Measurements from ENCODE around the gene IL37. TPM values are rescaled to one million over a fixed set of nuclear protein-coding genes. Genes with fewer than 3 reads are reported as not detected.

The IL37 gene
- total and polyA plus RNA-seq, 8 donors = not detected

DNA sequence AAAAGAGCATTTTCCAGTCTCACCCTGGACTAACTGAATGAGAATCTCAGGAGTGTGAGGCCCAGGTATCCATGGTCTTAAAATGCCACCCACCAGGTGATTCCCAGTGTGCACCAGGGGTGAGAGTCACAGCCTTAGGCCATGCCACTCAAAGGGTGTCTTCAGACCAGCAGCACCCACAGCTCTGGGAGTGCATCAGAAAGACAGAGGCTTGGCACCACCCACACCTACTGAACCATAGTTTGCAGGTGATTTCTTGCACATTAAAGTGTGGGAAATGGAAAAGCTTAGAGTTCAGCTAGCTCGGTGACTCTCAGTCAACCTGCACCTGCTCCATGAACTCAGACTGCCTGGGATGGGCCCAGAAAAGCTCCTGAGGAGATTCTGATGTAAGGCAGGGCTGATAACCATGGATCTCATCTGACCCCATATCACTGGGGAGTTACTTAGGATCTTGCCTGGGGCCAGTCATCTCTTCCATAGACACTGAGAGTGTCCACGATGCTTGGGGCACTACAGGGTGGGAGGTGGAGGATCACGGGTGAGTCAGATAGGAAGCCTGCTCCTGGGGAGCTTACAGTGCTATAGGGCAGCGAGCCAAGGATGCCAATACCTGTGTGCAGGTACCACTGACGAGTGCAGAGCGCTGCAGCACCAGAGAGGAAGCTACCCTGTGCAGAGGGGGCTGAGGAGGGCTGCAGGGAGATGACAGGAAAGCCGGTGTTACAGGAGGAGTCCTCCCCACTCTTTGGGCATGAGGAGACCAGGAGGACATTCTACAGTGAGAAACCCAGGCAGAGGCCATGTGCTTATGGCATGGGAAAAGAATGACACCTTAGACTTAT lies 4.6 kb downstream of the IL37 start:
- Histone ChIP-seq H3K36me3 (no peaks in the 10 kb centered on the region), H3K9me3 (no peaks in the 10 kb centered on the region), H3K4me3 (no peak overlapping the region), H3K27ac (no peak overlapping the region), H3K4me1 (no peaks in the 10 kb centered on the region), H3K27me3 (no peaks in the 10 kb centered on the region)
- DNase-seq (no peak), ATAC-seq (no peak), FAIRE-seq (no peak)
- WGBS, 2 donors = 70 to 76% methylated on average over 7 of the region's 7 CpGs
- TF ChIP-seq CTCF (IDR thresholded peaks at IDR 0.05) = no peak
- intact Hi-C loops (cut with DNase I) = no loop called here

DNA sequence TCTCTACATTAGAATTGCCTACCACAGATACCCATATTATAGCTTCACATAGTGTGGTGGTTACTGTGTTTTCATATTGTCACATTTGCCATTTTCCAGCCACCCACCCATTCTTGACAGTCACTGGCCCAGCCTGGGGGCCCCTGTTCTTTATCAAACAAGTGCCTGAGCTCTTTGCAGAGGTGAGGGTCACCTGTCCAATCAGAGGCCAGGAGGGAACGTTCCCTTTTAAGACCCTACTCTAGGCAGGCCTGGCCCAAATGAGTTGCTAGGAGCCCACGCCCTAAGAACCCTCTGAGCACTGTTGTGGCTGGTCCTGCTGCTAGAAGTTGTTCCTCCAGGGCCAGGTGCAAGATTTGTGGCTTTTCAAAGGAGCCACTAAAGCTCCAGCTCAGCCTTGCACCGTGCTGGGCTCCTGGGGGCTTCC lies 5.2 kb downstream of the IL37 start:
- no peak for DNase-seq
- H3K27me3 ChIP-seq = no peaks in the 10 kb centered on the region
- FAIRE-seq = no peak
- WGBS, 2 donors = 37 to 69% methylated on average over 3 of the region's 3 CpGs
- intact Hi-C loops (cut with DNase I) = no loop called here
- ATAC-seq = no peak
- no peak overlapping the region for H3K27ac ChIP-seq
- H3K4me3 ChIP-seq = no peak overlapping the region
- no peak for TF ChIP-seq CTCF (IDR thresholded peaks at IDR 0.05)
- no peaks in the 10 kb centered on the region for H3K36me3 ChIP-seq
- H3K4me1 ChIP-seq = no peaks in the 10 kb centered on the region
- H3K9me3 ChIP-seq = no peaks in the 10 kb centered on the region

- Histone ChIP-seq H3K36me3 (no peaks in the 10 kb centered on the region), H3K4me3 (no peak overlapping the region), H3K4me1 (no peaks in the 10 kb centered on the region), H3K27me3 (no peaks in the 10 kb centered on the region), H3K27ac (no peak overlapping the region), H3K9me3 (no peaks in the 10 kb centered on the region)
- no peak for TF ChIP-seq CTCF (IDR thresholded peaks at IDR 0.05)
- FAIRE-seq (no peak), ATAC-seq (no peak), DNase-seq (no peak)
- intact Hi-C loops (cut with DNase I) = no loop called here
- 54 to 60% methylated on average over 4 of the region's 4 CpGs for WGBS, 2 donors
These were observed 5.8 kb downstream of the IL37 start for GRCh38 chr2:112916625-112917247.

DNA sequence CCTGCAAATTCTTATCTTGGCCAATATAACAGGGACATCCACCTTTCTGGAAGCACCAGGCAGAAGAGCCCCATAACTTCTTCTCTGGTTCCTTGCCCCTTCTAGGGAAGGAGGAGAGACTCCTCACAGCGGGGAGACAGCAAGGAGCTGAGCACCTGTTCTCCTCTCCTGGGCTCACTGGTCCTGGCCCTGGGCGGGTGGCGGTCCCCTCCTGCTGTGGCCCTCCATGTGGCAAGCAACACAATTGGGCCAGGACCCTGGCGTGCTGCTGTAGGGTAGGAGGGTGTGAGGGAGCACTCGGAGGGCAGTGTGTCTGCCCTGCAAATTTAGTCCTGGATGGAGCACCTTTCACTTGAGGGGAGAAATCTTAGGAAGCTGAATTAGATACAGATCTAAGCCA lies 6.9 kb downstream of the IL37 start:
- no peaks in the 10 kb centered on the region for H3K27me3 ChIP-seq
- FAIRE-seq = no peak
- H3K4me3 ChIP-seq = no peak overlapping the region
- H3K4me1 ChIP-seq = no peaks in the 10 kb centered on the region
- no peaks in the 10 kb centered on the region for H3K36me3 ChIP-seq
- no peak for ATAC-seq
- DNase-seq = no peak
- WGBS, 2 donors = 83 to 88% methylated on average over 5 of the region's 5 CpGs
- no peaks in the 10 kb centered on the region for H3K9me3 ChIP-seq
- H3K27ac ChIP-seq = no peak overlapping the region
- intact Hi-C loops (cut with DNase I) = no loop called here
- TF ChIP-seq CTCF (IDR thresholded peaks at IDR 0.05) = no peak

- no peaks in the 10 kb centered on the region for H3K36me3 ChIP-seq
- no peaks in the 10 kb centered on the region for H3K9me3 ChIP-seq
- H3K27ac ChIP-seq = no peak overlapping the region
- ATAC-seq = no peak
- no peak for TF ChIP-seq CTCF (IDR thresholded peaks at IDR 0.05)
- H3K27me3 ChIP-seq = no peaks in the 10 kb centered on the region
- 83 to 94% methylated on average over 4 of the region's 4 CpGs for WGBS, 2 donors
- H3K4me1 ChIP-seq = no peaks in the 10 kb centered on the region
- no peak for DNase-seq
- intact Hi-C loops (cut with DNase I) = no loop called here
- no peak for FAIRE-seq
- no peak overlapping the region for H3K4me3 ChIP-seq
These were observed 7.3 kb downstream of the IL37 start for GRCh38 chr2:112918256-112918655.
